ENCODE data around the gene LZIC.
A peak's percentile ranks its signal among the peaks of the same experiment; 100 is the strongest.

Gene LZIC

DNA sequence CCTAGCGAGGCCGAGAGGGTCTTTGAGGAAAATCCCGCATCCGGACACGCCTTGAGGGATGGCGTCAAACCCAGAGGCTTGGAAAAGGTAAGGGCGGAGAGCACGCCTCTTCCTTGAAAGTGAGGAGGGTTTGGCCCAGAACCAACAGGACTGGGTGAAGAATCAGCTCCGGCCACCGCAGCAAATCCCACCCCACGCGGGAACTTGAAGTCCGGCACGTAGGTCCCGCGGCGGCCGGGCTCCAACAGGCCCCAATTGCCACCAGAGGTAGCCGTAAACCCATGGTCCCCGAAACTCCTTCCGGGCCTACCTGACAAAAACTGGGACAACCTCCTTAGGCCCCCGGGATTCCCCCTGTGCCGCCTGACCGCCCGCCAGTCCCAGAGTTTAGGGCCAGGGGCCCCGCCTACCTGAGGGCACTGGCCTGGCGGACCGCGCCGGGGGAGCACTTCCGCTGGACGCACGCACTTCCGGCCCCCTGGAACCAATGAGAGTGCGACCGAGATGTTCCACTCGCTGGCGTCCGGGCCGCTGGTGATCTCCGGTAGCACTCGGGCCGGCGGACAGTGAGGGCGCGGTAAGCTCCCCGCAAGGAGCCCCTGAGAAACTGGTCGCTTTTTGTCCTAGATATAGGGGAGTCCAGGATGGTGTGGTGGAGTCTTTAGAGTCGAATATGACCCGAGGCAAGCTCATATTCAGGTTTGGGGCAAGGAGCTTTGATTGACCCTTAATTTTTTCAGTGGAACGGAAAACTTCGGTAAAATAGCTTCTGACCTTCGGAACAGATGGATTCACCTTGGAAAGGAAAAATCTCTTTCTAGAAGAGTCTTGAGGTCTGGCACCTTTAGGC, at the start of gene LZIC, which contains the start of gene NMNAT1:
LZIC (minus strand) TSS at position 453 of the 850 bp plus-strand sequence. CDS start 6,772 bp downstream, outside the sequence.
NMNAT1 (plus strand) TSS at position 537 of the 850 bp plus-strand sequence. CDS start 28,599 bp downstream, outside the sequence.
- no peak for DNase-seq (ENCODE audit: low read depth, low spot score)
- Histone ChIP-seq H3K4me3 (peak within 1 kb of the TSS; percentile 95), H3K9ac (ENCODE audit: insufficient read length) (peak within 1 kb of the TSS; percentile 98), H3K27ac (peak within 1 kb of the TSS; percentile 67; the same call in 1 of the 2 replicates), H3K9me3 (ENCODE audit: low read depth, low read length) (no peaks in the 10 kb centered on the region), H3K36me3 (ENCODE audit: insufficient read depth, low read length) (peaks cover 5% of the 10 kb centered on the region; the same call in 1 of the 2 replicates)
- TF ChIP-seq FOXP2 (optimal IDR thresholded peaks at IDR 0.05; ENCODE audit: control extremely low read depth, extremely low read length, insufficient read depth) (peak; percentile 37), EZH2 (IDR thresholded peaks at IDR 0.05) (no peak), POLR2AphosphoS5 (IDR thresholded peaks at IDR 0.05; ENCODE audit: borderline replicate concordance, low read depth, low read length) (peak; percentile 97)

DNA sequence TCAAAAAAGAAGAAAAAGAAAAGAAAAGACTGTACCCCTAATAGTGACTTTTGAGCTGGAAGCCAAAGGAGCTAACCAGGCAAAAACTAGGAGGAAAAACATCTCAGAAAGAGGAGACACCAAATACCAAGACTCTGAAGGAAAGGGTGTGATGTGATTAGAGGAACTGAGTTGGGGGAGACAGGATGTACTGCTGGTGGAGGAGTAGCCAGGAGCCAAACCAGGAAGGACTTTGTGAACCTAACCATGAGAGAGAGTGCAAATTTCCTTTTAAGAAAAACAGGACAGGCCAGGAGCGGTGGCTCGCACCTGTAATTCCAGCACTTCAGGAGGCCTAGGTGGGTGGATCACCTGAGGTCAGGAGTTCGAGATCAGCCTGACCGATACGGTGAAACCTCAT, 49.7 kb upstream of the LZIC start:
- DNase-seq (ENCODE audit: low read depth, low spot score), result no peak
- H3K9ac ChIP-seq (ENCODE audit: insufficient read length), result no peak overlapping the region
- H3K27ac ChIP-seq, result no peak overlapping the region
- no peaks in the 10 kb centered on the region for H3K36me3 ChIP-seq (ENCODE audit: insufficient read depth, low read length)
- TF ChIP-seq FOXP2 (optimal IDR thresholded peaks at IDR 0.05; ENCODE audit: control extremely low read depth, extremely low read length, insufficient read depth) (no peak), POLR2AphosphoS5 (IDR thresholded peaks at IDR 0.05; ENCODE audit: borderline replicate concordance, low read depth, low read length) (no peak), EZH2 (IDR thresholded peaks at IDR 0.05) (no peak)
- H3K9me3 ChIP-seq (ENCODE audit: low read depth, low read length), result no peaks in the 10 kb centered on the region
- no peak overlapping the region for H3K4me3 ChIP-seq

DNA sequence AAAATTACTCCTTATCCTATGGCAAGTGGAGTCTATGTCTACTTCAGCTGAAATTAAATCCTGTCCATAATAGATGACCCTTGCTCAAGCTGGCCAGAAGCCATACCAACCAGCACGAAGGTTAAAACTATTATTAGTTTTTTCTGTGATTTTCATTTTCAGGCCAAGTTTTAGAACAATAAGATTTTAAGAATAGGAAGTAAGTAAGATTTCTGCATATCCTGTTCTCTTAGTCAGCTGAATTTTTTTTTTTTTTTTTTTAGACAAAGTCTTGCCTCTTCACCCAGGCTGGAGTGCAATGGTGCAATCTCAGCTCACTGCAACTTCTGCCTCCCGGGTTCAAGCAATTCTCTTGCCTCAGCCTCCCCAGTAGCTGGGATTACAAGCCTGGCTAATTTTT, 47.8 kb upstream of the LZIC start:
- Histone ChIP-seq H3K27ac (no peak overlapping the region), H3K9me3 (ENCODE audit: low read depth, low read length) (no peaks in the 10 kb centered on the region), H3K9ac (ENCODE audit: insufficient read length) (no peak overlapping the region), H3K4me3 (no peak overlapping the region), H3K36me3 (ENCODE audit: insufficient read depth, low read length) (no peaks in the 10 kb centered on the region)
- no peak for DNase-seq (ENCODE audit: low read depth, low spot score)
- TF ChIP-seq FOXP2 (optimal IDR thresholded peaks at IDR 0.05; ENCODE audit: control extremely low read depth, extremely low read length, insufficient read depth) (no peak), POLR2AphosphoS5 (IDR thresholded peaks at IDR 0.05; ENCODE audit: borderline replicate concordance, low read depth, low read length) (no peak), EZH2 (IDR thresholded peaks at IDR 0.05) (no peak)

DNA sequence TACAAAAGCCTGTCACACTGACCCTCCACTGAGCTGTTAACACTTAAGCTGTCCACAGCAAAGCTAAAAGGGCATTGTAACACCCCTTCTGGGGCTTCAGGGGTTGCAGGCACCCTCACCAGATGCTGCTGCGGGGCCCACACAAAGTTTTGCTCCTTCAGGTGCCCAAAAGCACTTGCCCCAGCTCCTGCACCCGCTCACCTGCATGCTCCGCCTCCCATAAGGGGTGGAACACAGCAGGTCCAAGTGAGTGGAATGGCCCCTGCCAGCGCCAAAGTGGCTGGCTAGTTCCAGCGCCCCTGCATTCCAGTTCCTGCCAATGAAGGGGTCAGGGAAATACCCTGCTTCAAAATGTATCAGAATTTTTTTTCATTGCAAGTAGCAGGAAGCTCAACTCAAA, 46.6 kb upstream of the LZIC start:
- Histone ChIP-seq H3K9me3 (ENCODE audit: low read depth, low read length) (no peaks in the 10 kb centered on the region), H3K4me3 (no peak overlapping the region), H3K27ac (no peak overlapping the region), H3K36me3 (ENCODE audit: insufficient read depth, low read length) (no peaks in the 10 kb centered on the region), H3K9ac (ENCODE audit: insufficient read length) (no peak overlapping the region)
- no peak for DNase-seq (ENCODE audit: low read depth, low spot score)
- no peak for TF ChIP-seq POLR2AphosphoS5 (IDR thresholded peaks at IDR 0.05; ENCODE audit: borderline replicate concordance, low read depth, low read length)
- no peak for TF ChIP-seq FOXP2 (optimal IDR thresholded peaks at IDR 0.05; ENCODE audit: control extremely low read depth, extremely low read length, insufficient read depth)
- no peak for TF ChIP-seq EZH2 (IDR thresholded peaks at IDR 0.05)

DNA sequence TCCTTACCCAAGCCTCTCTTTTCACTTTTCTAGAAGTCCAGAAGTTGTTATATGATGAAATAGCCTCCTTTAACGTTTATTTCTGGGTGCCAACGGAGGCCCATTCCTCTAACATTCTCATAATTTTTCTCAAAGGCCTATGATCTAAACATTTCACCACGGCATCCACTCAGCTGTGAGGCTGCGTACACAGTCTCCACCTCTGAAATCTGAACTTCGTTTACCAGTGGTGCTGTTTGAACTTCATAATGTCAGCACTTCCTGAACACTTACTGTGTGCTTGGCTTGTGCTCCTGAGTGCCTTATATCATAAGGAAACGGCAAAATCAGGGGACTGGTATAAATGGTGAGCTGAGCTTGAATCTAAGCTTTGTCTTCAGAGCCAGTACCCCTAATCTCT, 41.8 kb upstream of the LZIC start:
- no peak overlapping the region for H3K4me3 ChIP-seq
- no peaks in the 10 kb centered on the region for H3K36me3 ChIP-seq (ENCODE audit: insufficient read depth, low read length)
- DNase-seq (ENCODE audit: low read depth, low spot score), result no peak
- H3K9me3 ChIP-seq (ENCODE audit: low read depth, low read length), result no peaks in the 10 kb centered on the region
- H3K27ac ChIP-seq, result no peak overlapping the region
- H3K9ac ChIP-seq (ENCODE audit: insufficient read length), result no peak overlapping the region
- no peak for TF ChIP-seq POLR2AphosphoS5 (IDR thresholded peaks at IDR 0.05; ENCODE audit: borderline replicate concordance, low read depth, low read length)
- no peak for TF ChIP-seq FOXP2 (optimal IDR thresholded peaks at IDR 0.05; ENCODE audit: control extremely low read depth, extremely low read length, insufficient read depth)
- no peak for TF ChIP-seq EZH2 (IDR thresholded peaks at IDR 0.05)

DNA sequence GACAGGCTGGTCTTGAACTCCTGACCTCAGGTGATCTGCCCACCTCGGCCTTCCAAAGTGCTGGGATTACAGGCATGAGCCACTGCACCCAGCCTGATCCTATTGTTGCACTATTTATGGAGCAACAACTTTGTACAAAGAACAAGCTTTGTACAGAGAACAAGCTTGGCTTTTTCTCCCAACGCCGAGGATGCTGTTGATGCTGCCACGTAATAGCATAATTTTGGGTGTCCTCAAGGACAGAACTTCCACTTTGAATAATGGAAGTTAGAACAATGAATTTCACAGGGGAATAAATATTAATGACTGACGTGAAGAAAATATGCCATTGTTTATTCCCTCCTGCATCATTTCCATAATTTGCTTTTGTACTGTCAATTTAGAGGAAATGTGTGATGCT, 41.1 kb upstream of the LZIC start:
- no peaks in the 10 kb centered on the region for H3K9me3 ChIP-seq (ENCODE audit: low read depth, low read length)
- H3K9ac ChIP-seq (ENCODE audit: insufficient read length), result no peak overlapping the region
- no peaks in the 10 kb centered on the region for H3K36me3 ChIP-seq (ENCODE audit: insufficient read depth, low read length)
- H3K27ac ChIP-seq, result no peak overlapping the region
- TF ChIP-seq POLR2AphosphoS5 (IDR thresholded peaks at IDR 0.05; ENCODE audit: borderline replicate concordance, low read depth, low read length) (no peak), FOXP2 (optimal IDR thresholded peaks at IDR 0.05; ENCODE audit: control extremely low read depth, extremely low read length, insufficient read depth) (no peak), EZH2 (IDR thresholded peaks at IDR 0.05) (no peak)
- no peak for DNase-seq (ENCODE audit: low read depth, low spot score)
- no peak overlapping the region for H3K4me3 ChIP-seq

DNA sequence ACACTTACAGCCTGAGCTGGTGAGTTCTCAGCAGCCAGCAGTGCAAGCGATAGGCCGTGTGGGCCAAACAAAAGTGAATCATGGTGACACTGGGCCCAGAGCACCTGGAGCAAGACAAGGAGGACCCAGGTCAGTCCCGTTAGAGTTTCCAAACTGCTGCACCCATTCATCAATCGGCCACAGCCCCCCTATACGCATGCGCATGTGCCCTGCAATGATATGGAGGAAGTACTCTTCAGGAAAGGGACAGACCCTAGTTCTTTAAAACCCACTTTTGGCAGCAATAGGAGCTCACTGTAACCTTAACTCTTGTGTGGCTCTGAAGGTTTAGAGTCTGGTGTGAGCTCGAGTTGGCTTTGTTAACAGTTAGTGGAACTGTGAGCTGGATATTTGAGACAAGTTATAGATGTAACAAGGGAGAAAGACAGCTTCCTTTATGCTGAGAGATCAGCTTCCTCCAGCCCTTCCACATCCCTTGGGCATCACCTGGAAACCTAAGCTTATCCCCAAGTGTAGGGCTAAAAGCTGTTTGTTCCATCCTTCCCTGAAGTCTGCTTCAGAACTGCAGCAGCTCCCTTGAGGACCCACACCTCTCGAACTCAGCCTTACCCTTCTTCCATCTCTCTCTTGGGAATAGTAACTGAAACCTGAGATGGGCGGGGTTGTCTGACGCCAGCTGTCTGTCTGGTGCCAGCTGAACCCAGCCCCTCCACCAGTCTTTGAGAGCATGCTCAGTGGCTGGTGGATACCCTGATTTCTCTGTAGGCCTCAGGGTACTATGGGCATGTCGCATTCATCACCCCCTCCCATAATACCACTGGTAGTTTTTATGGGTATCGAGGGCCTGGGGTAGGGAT, 17.7 kb upstream of the LZIC start:
- Histone ChIP-seq H3K9ac (ENCODE audit: insufficient read length) (no peak overlapping the region), H3K9me3 (ENCODE audit: low read depth, low read length) (no peaks in the 10 kb centered on the region), H3K27ac (no peak overlapping the region), H3K4me3 (no peak overlapping the region), H3K36me3 (ENCODE audit: insufficient read depth, low read length) (no peaks in the 10 kb centered on the region)
- TF ChIP-seq EZH2 (IDR thresholded peaks at IDR 0.05) (no peak), FOXP2 (optimal IDR thresholded peaks at IDR 0.05; ENCODE audit: control extremely low read depth, extremely low read length, insufficient read depth) (no peak), POLR2AphosphoS5 (IDR thresholded peaks at IDR 0.05; ENCODE audit: borderline replicate concordance, low read depth, low read length) (no peak)
- DNase-seq (ENCODE audit: low read depth, low spot score), result no peak

DNA sequence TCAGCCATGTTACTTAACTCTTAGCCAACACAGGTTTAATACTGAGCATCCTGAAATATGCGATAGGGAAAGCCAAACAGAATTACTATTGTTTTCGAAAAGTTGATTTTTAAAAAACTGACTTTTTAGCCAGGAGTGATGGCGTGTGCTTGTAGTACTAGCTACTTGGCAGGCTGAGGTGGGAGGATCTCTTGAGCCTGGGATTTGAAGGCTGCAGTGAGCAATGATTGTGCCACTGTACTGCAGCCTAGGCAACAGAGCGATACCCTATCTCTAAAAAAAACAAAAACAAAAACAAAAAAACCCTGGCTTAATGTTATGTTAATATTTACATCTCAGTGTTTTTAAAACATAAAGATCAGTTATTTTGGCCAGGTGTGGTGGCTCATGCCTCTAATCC, 16.8 kb upstream of the LZIC start:
- no peak overlapping the region for H3K4me3 ChIP-seq
- no peak for DNase-seq (ENCODE audit: low read depth, low spot score)
- TF ChIP-seq FOXP2 (optimal IDR thresholded peaks at IDR 0.05; ENCODE audit: control extremely low read depth, extremely low read length, insufficient read depth), result no peak
- H3K9ac ChIP-seq (ENCODE audit: insufficient read length), result no peak overlapping the region
- no peaks in the 10 kb centered on the region for H3K36me3 ChIP-seq (ENCODE audit: insufficient read depth, low read length)
- no peak overlapping the region for H3K27ac ChIP-seq
- H3K9me3 ChIP-seq (ENCODE audit: low read depth, low read length), result no peaks in the 10 kb centered on the region

Data from SK-N-MC (cell line).